Endothelial cell (in vitro differentiated cells): ENCODE results near the gene KCNJ14. TPM values are rescaled to one million over a fixed set of nuclear protein-coding genes. Genes with fewer than 3 reads are reported as not detected.

Source experiments
- DNase-seq: peaks from one replicate; pipeline ENCODE4 v3.0.0; 2021; ENCODE audit warnings: low spot score
- H3K27ac Mint-ChIP-seq: one replicate; pipeline ENCODE4 v1.8.0; 2021; ENCODE audit warnings: mixed read lengths, inconsistent platforms; ENCODE audit not compliant: unreplicated experiment
- H3K27me3 Mint-ChIP-seq: one replicate; pipeline ENCODE4 v1.8.0; 2021; ENCODE audit warnings: mild to moderate bottlenecking, moderate library complexity, mixed read lengths, inconsistent platforms; ENCODE audit not compliant: unreplicated experiment
- H3K36me3 Mint-ChIP-seq: one replicate; pipeline ENCODE4 v1.8.0; 2021; ENCODE audit warnings: mild to moderate bottlenecking, low read depth, mixed read lengths, inconsistent platforms; ENCODE audit not compliant: unreplicated experiment
- H3K4me1 Mint-ChIP-seq: one replicate; pipeline ENCODE4 v1.8.0; 2021; ENCODE audit warnings: mild to moderate bottlenecking, mixed read lengths, inconsistent platforms; ENCODE audit not compliant: unreplicated experiment
- H3K4me3 Mint-ChIP-seq: one replicate; pipeline ENCODE4 v1.8.0; 2021; ENCODE audit warnings: mild to moderate bottlenecking, mixed read lengths, inconsistent platforms; ENCODE audit not compliant: unreplicated experiment
- H3K9me3 Mint-ChIP-seq: one replicate; pipeline ENCODE4 v1.8.0; 2021; ENCODE audit warnings: mixed read lengths, inconsistent platforms; ENCODE audit not compliant: unreplicated experiment
- total RNA-seq: library from RNA; stranded (reverse); fragmentation: NEBNext Ultra II Directional; extraction: Animal tissue kit (Norgen Biotek cat#: 25700); gene quantifications from one replicate; pipeline ENCODE4 v1.2.1, GENCODE V29; 2021; ENCODE audit not compliant: unreplicated experiment
- TF ChIP-seq, protein P1 (sequence below): fragments of 200-600 bp; sonication (generic); IDR thresholded peaks from one replicate; pipeline ENCODE4 v1.5.0; 2021; ENCODE audit warnings: antibody characterized with exemption; ENCODE audit not compliant: unreplicated experiment

The KCNJ14 gene
- total RNA-seq, 1 donor from 2014 or later, result 0.95 TPM

DNA sequence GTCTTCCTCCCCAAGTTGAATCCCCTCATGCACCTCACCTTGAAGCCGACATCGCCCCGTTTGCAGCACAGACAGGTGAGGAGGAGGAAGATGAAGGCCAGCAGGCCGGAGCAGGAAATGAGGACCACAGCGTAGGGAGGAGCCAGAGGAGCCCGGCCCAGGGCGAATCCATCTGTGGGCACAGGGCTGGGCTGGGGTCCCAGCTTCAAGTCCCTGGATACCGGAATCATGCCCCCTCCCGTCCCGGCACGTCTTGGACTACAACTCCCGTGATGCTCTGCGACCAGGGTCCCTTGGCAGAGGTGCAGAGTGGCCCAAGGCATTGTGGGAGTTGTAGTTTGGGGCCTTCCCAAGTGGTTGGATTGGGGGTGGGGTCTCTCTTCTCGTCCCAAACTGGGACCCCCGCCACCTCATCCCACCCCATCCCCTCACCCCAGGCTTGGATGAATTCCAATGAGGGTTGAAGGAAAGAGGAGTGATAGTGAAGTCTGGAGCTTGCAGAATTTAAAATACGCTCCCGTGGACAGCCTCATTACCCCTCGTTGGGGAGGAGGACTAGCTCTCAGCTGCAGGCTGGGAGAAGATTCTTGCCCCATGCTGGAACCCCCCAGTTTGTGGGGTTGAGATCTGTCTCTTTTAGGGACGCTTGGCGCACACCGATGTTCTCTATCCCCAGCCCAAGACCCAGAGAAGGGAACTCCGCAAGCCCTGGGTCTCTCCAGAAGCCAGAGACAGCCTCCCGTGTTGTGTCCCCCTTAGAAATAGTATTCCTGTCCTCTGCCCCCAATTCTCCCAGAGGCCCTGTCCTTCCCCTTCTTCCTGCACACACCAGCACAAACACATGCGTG lies 55.3 kb downstream of the KCNJ14 start:
- no peak overlapping the region for H3K27ac Mint-ChIP-seq
- H3K4me3 Mint-ChIP-seq, result peak overlapping the region; percentile 73
- peak; percentile 70 for DNase-seq
- H3K4me1 Mint-ChIP-seq, result peaks cover 2% of the 10 kb centered on the region
- TF ChIP-seq, protein P1, sequence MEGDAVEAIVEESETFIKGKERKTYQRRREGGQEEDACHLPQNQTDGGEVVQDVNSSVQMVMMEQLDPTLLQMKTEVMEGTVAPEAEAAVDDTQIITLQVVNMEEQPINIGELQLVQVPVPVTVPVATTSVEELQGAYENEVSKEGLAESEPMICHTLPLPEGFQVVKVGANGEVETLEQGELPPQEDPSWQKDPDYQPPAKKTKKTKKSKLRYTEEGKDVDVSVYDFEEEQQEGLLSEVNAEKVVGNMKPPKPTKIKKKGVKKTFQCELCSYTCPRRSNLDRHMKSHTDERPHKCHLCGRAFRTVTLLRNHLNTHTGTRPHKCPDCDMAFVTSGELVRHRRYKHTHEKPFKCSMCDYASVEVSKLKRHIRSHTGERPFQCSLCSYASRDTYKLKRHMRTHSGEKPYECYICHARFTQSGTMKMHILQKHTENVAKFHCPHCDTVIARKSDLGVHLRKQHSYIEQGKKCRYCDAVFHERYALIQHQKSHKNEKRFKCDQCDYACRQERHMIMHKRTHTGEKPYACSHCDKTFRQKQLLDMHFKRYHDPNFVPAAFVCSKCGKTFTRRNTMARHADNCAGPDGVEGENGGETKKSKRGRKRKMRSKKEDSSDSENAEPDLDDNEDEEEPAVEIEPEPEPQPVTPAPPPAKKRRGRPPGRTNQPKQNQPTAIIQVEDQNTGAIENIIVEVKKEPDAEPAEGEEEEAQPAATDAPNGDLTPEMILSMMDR, result no peak
- H3K9me3 Mint-ChIP-seq, result no peaks in the 10 kb centered on the region
- no peaks in the 10 kb centered on the region for H3K36me3 Mint-ChIP-seq
- H3K27me3 Mint-ChIP-seq, result peaks cover 14% of the 10 kb centered on the region

DNA sequence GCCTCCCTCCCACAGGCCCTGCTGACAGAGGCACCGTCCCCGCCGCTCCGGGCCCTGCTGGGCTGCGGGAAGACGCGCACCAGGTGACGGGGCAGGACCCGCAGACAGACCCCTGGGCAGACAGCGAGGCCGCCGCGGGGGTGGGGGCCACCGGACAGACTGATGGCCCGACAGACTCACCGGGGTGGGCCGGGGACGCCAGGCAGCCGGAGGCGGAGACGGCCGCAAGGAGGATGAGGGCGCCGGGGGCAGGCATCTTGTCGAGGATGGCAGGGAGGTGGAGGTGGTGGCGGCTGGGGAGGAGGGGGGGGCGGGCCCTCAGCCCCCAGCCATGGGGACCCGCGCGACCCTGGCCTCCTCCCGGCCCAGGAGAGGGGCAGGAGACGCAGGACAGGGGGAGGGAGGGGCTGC lies 56.0 kb downstream of the KCNJ14 start:
- peaks cover 14% of the 10 kb centered on the region for H3K27me3 Mint-ChIP-seq
- H3K9me3 Mint-ChIP-seq, result no peaks in the 10 kb centered on the region
- H3K27ac Mint-ChIP-seq, result no peak overlapping the region
- H3K4me1 Mint-ChIP-seq, result peaks cover 2% of the 10 kb centered on the region
- H3K4me3 Mint-ChIP-seq, result no peak overlapping the region
- no peaks in the 10 kb centered on the region for H3K36me3 Mint-ChIP-seq
- no peak for DNase-seq
- TF ChIP-seq, protein P1, result no peak

DNA sequence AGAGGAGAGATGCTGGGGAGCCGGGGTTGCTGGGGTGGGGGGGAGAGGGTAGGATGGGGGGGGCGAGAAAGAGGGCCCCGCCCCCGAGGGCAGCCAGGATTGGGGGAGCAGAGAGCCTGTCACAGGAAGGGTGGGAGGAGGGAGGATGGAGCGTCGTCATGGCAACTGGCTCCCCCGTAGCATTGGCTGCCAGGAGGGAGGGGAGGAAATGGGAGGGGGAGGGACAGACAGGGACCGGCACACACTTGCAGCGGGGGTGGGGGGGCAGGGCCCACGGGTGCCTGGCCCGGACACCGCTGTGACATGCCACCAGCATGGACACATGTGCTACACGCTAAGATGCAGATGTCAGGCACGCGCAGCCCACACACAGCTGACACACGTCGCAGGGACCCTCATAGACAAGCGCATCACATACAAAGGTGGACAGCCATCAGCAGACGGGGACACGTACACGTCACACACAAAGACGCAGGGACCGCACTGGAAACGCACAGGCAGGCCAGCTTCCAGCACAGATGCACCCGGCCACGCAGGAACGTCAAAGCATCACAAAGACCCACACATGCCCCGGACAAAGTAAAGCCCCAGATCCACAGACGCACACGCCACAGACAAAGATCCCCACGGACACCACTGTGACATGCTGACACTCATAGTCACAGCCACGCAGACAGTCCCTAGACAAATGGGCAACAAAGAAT lies 56.6 kb downstream of the KCNJ14 start, which contains the start of gene LMTK3:
LMTK3 (minus strand) TSS at position 36 of the 704 bp plus-strand sequence. CDS start 259 bp downstream, outside the sequence.
- peaks cover 14% of the 10 kb centered on the region for H3K27me3 Mint-ChIP-seq
- peaks cover 2% of the 10 kb centered on the region for H3K4me1 Mint-ChIP-seq
- no peak within 1 kb of the TSS for H3K27ac Mint-ChIP-seq
- no peaks in the 10 kb centered on the region for H3K9me3 Mint-ChIP-seq
- TF ChIP-seq, protein P1, result no peak
- H3K36me3 Mint-ChIP-seq, result no peaks in the 10 kb centered on the region
- no peak for DNase-seq
- H3K4me3 Mint-ChIP-seq, result peak within 1 kb of the TSS; percentile 73

DNA sequence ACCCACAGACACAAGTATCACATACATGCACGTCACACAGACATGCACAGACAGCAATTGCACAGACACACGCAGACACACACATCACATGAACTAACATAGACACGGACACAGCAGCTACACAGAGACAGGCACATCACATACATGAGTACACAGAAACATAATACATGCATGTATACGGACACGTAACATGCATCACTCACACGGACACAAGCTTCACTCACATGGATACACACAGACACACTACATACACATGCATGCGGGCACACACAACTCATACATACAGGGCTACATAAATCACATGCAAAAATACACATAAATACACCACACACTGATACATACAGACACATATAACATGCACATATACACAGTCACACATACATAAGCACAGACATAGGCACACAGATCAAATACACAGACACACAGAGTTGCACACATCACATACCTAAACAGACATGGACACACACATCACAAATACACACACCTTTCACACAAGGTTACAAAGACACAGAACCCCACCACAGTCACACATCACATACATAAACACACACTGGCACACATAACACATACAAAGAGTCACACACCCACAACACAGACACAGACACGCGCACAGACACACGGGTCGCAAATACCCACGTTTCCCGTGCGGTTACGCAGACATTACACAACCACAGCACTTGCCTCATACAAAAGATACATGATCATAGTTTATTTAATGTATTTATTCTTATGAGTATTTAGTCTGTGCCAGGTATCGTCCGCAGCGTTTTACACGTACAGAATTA lies 57.3 kb downstream of the KCNJ14 start:
- Mint-ChIP-seq H3K27me3 (peaks cover 14% of the 10 kb centered on the region), H3K36me3 (no peaks in the 10 kb centered on the region), H3K9me3 (no peaks in the 10 kb centered on the region), H3K27ac (no peak overlapping the region), H3K4me3 (no peak overlapping the region), H3K4me1 (peaks cover 2% of the 10 kb centered on the region)
- no peak for DNase-seq
- TF ChIP-seq, protein P1, result no peak
